Measurements from ENCODE around the gene CDON.

CDON gene

GRCh38 chr11:126082251-126083109, 19.8 kb upstream of the CDON start:
- DNase-seq: no peak

GRCh38 chr11:126081915-126082250, 19.2 kb upstream of the CDON start:
- DNase-seq: no peak

DNA sequence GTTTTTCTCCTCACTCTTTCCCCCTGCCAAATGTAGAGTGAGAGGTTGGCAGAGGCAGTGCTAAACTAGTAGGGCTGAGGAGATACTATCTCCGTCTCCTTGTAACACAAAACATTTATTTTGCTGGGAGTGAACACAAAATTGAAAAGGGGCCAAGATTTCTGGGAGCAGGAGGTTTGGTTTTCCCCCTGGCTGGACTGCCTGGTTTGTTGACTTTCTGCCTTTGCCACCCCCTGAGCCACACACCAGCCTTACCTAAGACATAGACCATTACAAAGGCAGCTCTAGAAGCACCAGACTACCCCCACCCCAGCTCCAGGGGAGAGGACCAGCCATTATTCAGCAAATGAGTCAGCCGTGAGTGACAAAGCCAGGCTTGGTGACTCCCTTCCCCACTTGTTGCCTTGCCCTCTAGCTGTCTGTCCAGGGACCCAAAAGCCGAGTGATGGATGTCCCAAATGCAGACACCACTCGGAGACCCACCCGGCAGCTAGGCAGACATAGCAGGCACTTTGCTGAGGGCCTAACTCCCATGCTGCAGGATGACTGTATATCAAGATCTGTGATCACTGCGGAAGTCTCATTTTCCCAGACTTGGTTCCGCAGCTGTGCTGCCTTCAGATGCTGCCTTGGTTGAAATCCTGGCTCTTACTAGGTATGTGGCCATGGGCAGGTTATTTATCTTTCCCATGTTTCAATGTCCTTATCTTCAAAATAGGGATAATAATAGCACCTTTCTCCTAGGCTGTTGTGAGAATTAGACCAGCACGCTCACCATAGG, 17.7 kb upstream of the CDON start:
- DNase-seq: no peak

DNA sequence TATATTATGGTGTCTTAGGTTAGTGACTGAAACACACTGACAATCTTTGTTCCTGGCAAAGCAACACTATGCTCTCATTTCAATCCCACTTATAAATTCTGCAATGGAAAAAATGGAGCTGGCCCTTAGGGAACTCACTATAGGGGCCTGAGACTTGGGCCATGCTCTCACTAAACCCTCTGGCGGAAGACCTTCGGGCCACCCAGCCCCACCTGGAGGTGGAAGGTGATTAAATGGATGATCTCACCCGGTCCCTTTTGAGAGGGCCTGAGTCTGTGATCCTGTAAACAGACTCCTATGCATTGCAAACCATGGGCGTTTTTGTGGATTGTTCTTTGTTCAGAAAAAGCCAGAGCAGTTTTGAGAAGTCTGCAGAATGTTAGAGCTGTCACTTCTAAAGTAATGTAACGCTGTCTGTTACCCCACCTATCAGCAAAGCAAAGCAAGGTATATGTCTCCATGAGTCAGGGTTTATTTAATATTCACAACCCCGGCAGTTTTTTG, 17.0 kb upstream of the CDON start:
- DNase-seq: no peak

DNA sequence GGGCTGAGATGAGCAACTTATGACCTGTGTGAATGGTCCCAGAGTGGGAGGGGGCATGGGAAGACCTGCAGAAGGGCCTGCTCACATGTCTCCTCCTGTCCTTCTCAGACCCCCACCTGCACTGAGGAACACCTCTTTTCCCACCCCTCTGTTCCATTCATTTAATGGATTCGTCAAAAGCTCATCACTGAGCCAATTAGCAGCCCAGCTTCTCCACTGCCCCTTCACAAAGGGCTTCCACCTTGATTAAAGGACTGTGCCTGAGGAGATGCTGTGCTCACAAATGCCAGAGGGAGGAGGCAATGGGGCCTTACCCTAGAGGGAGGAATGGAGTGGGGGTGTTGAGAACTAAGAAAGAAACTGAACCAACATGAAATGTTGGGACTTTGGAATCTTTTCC, 14.0 kb upstream of the CDON start:
- DNase-seq: no peak

GRCh38 chr11:126072801-126073594, 10.3 kb upstream of the CDON start:
- DNase-seq: no peak

DNA sequence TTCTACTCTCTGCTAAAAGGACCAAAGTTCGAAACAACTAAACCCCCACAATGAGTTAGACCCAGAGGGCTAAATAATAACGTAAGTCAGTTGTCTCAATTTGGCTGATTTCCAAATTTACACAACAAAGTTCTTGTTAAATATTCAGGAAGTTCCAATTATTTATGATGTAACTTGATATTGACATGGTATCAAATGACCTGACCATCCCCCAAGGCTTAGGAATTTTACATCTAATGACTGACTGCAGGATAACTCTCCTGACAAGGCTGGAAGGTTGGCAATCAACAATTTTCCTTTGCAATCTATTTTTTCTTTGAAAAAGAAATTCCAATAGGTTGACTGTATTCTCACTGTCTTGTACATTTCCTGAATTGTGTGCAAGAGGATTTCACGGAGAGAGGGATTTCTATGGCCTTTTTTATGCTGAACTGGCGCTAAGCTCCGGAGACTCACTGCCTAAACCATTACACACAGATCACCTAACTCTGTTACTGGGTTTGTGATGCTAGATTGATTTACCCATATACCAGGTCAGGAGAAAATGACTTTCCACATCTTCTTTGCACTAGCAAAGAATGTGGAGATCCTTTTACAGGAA, 9.6 kb upstream of the CDON start:
- no peak for DNase-seq

GRCh38 chr11:126063507-126063852, 814 bp upstream of the CDON start:
- DNase-seq: no peak

- DNase-seq: peak; percentile 3
Observed at GRCh38 chr11:126061707-126062678, 673 bp downstream of the CDON start.

- DNase-seq: no peak
Observed at GRCh38 chr11:126060757-126061171, 1.9 kb downstream of the CDON start.

- DNase-seq: no peak
Observed at GRCh38 chr11:126059238-126059781, 3.4 kb downstream of the CDON start.

DNA sequence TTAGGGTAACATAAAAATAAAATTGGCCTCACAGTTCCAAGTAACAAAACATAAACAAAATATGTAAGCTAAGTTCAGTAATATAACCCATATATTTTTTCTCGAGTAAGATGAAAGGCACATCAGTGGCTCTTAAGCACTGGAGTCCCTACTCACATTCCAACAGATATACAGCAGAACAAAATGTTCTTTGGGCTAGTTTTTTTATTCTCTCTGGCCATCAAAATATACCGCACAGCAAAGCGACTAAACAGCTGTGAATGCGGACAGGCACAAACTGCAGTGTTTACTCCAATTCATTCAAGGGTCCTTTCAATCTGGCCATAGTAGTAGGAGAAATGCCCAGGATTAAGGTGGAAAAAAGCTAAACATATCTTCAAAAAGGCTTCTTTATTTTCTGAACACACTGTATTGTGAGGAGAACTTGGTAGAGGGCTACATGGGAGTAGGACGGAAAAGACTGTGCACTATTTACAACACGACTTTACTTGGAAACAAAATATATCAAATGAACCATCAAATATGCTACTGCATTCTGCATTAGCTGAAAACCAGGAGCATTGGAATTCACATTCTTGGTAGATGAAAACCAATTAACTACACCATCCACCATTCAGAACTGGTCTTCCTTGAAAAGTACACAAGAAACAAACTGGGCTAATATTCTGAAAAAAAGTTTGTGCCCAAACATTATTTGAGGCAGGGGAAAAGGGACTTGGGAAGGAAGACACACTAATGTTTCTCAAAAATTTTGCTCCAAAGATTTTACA, 4.4 kb downstream of the CDON start:
- DNase-seq: no peak

- DNase-seq: no peak
Observed at GRCh38 chr11:126054882-126055281, 7.8 kb downstream of the CDON start.

DNA sequence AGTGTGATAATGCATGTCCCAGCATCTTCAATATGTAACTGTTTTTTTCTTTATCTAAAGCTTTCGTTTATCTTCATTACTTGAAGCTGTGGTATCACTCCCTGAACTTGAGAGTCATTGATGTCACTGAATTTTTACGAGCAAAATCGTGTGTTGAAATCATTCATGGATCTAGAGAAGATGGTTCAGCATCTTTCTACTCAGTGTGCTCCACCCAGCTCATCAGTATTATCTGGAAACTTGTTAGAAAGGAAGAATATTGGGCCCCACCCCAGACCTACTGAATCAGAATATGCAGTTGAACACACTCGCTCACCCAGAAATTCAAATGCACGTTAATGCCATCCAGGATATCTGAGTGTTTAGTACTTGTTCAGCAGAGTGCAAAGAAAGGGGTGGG, 8.3 kb downstream of the CDON start:
- no peak for DNase-seq

GRCh38 chr11:126053415-126054286, 9.0 kb downstream of the CDON start:
- DNase-seq: no peak

- no peak for DNase-seq
Observed at GRCh38 chr11:126051117-126051516, 11.5 kb downstream of the CDON start.

GRCh38 chr11:126049159-126049558, 13.5 kb downstream of the CDON start:
- DNase-seq: no peak

- DNase-seq: no peak
Observed at GRCh38 chr11:126048197-126048596, 14.5 kb downstream of the CDON start.

DNA sequence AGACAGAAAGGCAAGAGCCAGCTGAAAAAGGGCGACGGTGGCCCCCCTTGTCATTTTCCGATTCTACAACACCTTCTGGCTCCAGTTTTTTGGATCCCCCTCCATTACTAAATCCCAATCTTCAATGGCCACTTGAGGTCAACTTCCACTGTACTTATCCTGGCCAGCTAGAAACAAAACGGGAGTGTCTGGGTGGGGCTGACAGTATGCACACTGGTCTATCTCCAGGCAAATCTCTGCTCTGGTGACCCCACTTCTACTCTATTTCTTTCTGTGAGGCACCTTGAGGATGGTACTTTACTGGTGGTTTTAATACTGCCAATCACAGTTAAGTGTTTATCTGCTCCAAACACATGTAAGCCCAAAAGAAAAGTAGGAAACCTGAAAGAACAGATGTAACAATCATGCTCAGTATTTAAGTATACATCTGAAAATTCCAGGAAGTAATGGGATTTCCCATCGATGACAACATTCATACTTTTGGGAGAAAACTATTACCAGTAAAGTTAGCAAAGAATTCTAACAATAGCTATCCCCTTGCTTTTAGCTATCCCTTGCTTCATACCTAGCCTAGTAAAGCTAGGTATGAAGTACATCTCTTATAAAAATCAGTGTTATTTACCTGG, 16.0 kb downstream of the CDON start:
- DNase-seq: no peak
